Neural cell (in vitro differentiated cells): ENCODE results near the gene GSTT2B.
"Not testable (repeated sequence)": the region's sequence is repeated elsewhere in the genome, so short reads cannot be mapped to it uniquely, and the experiment has no call there.

Source experiments
- CTCF ChIP-seq: fragments of 450-650 bp; IDR thresholded peaks from 2 replicates; pipeline ENCODE4 v1.5.1; 2014; ENCODE audit warnings: antibody characterized with exemption, mild to moderate bottlenecking, moderate library complexity; ENCODE audit not compliant: poor library complexity, severe bottlenecking
- EP300 ChIP-seq: fragments of 450-650 bp; conservative IDR thresholded peaks from 2 replicates; pipeline ENCODE4 v1.6.1; 2014; ENCODE audit warnings: antibody characterized with exemption, mild to moderate bottlenecking, moderate library complexity; ENCODE audit not compliant: poor library complexity, severe bottlenecking
- EZH2 ChIP-seq: fragments of 200-600, 300-800 bp; shearing (Covaris generic), sonication (generic); IDR thresholded peaks from 2 replicates; pipeline ENCODE4 v1.6.1; 2014; ENCODE audit warnings: antibody characterized with exemption, low read length, borderline replicate concordance, mild to moderate bottlenecking; ENCODE audit not compliant: insufficient read depth, poor library complexity, severe bottlenecking
- MXI1 ChIP-seq: fragments of 450-650 bp; conservative IDR thresholded peaks from 2 replicates; pipeline ENCODE4 v1.6.1; 2014; ENCODE audit warnings: antibody characterized with exemption, mild to moderate bottlenecking; ENCODE audit not compliant: poor library complexity, severe bottlenecking
- POLR2AphosphoS5 ChIP-seq: IDR thresholded peaks from 2 replicates; pipeline ENCODE4 v1.6.1; 2012
- RAD21 ChIP-seq: fragments of 450-650 bp; conservative IDR thresholded peaks from 2 replicates; pipeline ENCODE4 v1.6.1; 2014; ENCODE audit warnings: antibody characterized with exemption, mild to moderate bottlenecking, moderate library complexity
- REST ChIP-seq: IDR thresholded peaks from 2 replicates; pipeline ENCODE4 v1.6.1; 2012; ENCODE audit warnings: borderline replicate concordance
- SMC3 ChIP-seq: fragments of 450-650 bp; conservative IDR thresholded peaks from 2 replicates; pipeline ENCODE4 v1.6.1; 2014; ENCODE audit warnings: antibody characterized with exemption, mild to moderate bottlenecking, moderate library complexity; ENCODE audit not compliant: poor library complexity
- TAF1 ChIP-seq: IDR thresholded peaks from 2 replicates; pipeline ENCODE4 v1.6.1; 2012; ENCODE audit warnings: low read depth

GRCh38 chr22:23977304-23977703 lies 16.3 kb upstream of the GSTT2B start:
- not testable (repeated sequence) for TF ChIP-seq CTCF, EZH2, TAF1, POLR2AphosphoS5, RAD21, REST, EP300, SMC3, MXI1
